HUES64 (cell line): ENCODE measurements around the gene LBX1.

Source experiments
- H3K27ac ChIP-seq: 2 replicates; pipeline ENCODE4 v1.7.0; 2013; ENCODE audit warnings: low read depth, low read length, inconsistent platforms
- H3K27me3 ChIP-seq: 2 replicates; pipeline ENCODE4 v1.6.1; 2013; ENCODE audit warnings: mild to moderate bottlenecking, low read length; ENCODE audit not compliant: insufficient read depth
- H3K36me3 ChIP-seq: 2 replicates; pipeline ENCODE4 v1.6.1; 2013; ENCODE audit warnings: mild to moderate bottlenecking, low read length; ENCODE audit not compliant: insufficient read depth
- H3K4me1 ChIP-seq: 2 replicates; pipeline ENCODE4 v1.6.1; 2013; ENCODE audit warnings: mild to moderate bottlenecking, low read length, moderate library complexity; ENCODE audit not compliant: insufficient read depth
- H3K4me3 ChIP-seq: 2 replicates; pipeline ENCODE4 v1.5.1; 2013; ENCODE audit warnings: mild to moderate bottlenecking, low read length, moderate library complexity
- H3K9ac ChIP-seq: 2 replicates; pipeline ENCODE4 v1.6.1; 2013; ENCODE audit warnings: mild to moderate bottlenecking, low read depth, low read length
- H3K9me3 ChIP-seq: 2 replicates; pipeline ENCODE4 v1.6.1; 2013; ENCODE audit warnings: low read depth, low read length; ENCODE audit not compliant: insufficient read depth
- WGBS: fragments of 150-250, 120-280 bp; methylation state at CpG from one replicate; pipeline ENCODE4 v1.1.7; 2013; ENCODE audit warnings: missing lambda C conversion rate; 5-methylcytosine and 5-hydroxymethylcytosine counted together

Gene LBX1

DNA sequence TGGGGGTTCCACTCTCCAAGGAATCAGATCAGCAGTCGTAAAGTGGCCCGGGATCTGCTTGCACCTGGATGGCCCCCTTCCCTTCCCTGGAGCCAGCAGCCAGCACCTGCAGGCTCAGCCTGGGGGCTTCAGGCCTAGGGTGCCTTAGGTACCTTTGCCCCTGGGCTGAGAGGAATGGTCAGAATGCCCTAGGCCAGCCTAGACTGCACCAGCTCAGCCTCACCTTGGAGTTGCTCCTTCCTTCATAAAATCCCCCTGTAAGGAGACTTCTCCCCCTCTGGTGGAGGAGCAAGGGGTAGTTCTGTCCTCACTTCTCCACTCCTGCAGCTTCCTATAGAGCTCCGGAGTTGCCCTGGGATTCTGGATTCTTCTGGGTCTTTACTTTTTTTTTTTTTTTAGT is 32.4 kb upstream of the LBX1 start:
- H3K27me3 ChIP-seq = peaks cover 32% of the 10 kb centered on the region
- peaks cover 40% of the 10 kb centered on the region for H3K4me1 ChIP-seq
- no peaks in the 10 kb centered on the region for H3K36me3 ChIP-seq
- H3K9me3 ChIP-seq = no peaks in the 10 kb centered on the region
- WGBS = 25% methylated on average over 2 of the region's 3 CpGs
- no peak overlapping the region for H3K4me3 ChIP-seq
- no peak overlapping the region for H3K27ac ChIP-seq
- H3K9ac ChIP-seq = no peak overlapping the region

DNA sequence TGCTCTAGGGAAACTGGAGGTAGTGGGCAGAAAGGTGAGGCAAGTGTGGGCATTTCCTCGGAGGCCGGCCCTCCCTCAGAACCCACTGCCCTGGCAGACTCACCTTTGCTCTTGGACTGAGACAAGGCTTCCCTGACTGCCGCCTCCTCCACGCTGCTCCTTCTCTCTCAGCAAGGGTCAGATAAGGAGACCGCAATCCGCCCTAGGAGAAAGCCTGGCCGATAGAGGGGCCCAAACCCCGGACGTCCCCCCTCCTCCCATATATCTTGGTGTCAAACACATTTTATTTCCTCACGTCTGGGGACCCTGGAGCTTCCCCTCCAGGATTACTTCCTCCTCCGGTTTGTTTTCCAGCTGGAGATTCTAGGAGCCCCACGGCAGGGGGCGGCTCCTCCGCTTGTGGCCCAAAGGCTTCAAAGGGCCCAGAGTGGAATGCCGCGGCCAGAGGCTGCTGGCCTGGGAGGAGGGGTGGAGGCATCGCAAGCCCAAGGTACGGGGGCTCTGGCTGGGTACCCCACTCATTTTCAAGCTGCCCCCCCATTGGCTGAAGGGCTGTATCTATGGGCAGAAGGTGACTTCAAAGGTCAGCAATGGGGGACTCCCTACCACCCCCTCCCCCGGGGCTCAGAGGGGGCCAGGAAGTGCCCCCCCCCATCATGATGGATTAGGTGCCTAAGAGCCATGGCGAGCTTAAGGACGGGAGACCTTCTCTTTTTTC is 31.7 kb upstream of the LBX1 start:
- Histone ChIP-seq H3K36me3 (no peaks in the 10 kb centered on the region), H3K27ac (no peak overlapping the region), H3K4me1 (peaks cover 35% of the 10 kb centered on the region), H3K9ac (no peak overlapping the region), H3K4me3 (peak overlapping the region; percentile 29), H3K27me3 (peaks cover 34% of the 10 kb centered on the region), H3K9me3 (no peaks in the 10 kb centered on the region)
- WGBS = 11% methylated on average over 20 of the region's 21 CpGs

DNA sequence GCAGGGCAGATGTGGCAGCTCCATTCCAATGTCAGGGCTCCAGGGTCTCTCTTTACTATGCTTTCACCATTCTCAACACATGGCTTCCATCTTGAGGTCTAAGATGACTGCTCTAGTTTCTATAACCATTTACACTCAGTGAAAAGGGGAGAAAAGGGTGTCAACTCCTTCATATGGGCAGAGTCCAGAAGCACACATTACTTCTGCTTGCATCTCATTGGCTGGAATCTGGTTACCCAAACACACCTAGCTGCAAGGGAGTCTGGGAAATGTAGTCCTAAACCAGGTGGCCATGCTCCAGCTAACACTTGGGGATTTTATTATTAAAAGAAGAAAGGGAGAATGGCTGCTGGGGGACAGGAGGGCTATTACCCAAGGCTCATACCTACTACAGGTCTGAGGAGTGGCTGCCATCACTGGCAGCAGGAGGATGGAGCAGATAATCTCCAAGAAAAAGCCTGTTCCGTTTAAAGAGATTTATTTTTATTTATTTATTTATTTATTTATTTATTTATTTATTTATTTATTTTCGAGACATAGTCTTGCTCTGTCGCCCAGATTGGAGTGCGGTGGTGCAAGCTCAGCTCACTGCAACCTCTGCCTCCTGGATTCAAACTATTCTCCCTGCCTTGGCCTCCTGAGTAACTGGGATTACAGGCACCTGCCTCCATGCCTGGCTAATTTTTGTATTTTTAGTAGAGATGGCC is 29.1 kb upstream of the LBX1 start:
- no peak overlapping the region for H3K9ac ChIP-seq
- no peak overlapping the region for H3K27ac ChIP-seq
- H3K4me1 ChIP-seq = peaks cover 39% of the 10 kb centered on the region
- no peaks in the 10 kb centered on the region for H3K36me3 ChIP-seq
- H3K27me3 ChIP-seq = peaks cover 33% of the 10 kb centered on the region
- H3K9me3 ChIP-seq = no peaks in the 10 kb centered on the region
- no peak overlapping the region for H3K4me3 ChIP-seq
- WGBS = 93% methylated on average over 3 of the region's 4 CpGs

DNA sequence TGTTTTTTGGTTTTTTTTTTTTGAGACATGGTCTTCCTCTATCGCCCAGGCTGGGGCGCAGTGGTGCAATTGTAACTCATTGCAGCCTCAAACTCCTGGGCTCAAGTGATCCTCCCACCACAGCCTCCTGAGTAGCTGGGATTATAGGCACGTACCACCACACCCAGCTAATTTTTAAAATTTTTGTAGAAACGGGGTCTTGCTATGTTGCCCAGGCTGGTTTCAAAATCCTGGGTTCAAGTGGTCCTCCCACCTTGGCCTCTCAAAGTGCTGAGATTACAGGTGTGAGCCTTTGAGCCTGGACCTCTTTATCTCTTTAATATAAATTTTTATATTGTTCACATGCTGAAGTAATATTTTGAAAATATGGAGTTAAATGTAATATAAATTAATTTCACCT is 28.2 kb upstream of the LBX1 start:
- H3K27me3 ChIP-seq = peaks cover 32% of the 10 kb centered on the region
- no peak overlapping the region for H3K27ac ChIP-seq
- H3K9me3 ChIP-seq = no peaks in the 10 kb centered on the region
- no peaks in the 10 kb centered on the region for H3K36me3 ChIP-seq
- no peak overlapping the region for H3K9ac ChIP-seq
- peaks cover 32% of the 10 kb centered on the region for H3K4me1 ChIP-seq
- H3K4me3 ChIP-seq = no peak overlapping the region
- WGBS = 96% methylated on average over 4 of the region's 4 CpGs

DNA sequence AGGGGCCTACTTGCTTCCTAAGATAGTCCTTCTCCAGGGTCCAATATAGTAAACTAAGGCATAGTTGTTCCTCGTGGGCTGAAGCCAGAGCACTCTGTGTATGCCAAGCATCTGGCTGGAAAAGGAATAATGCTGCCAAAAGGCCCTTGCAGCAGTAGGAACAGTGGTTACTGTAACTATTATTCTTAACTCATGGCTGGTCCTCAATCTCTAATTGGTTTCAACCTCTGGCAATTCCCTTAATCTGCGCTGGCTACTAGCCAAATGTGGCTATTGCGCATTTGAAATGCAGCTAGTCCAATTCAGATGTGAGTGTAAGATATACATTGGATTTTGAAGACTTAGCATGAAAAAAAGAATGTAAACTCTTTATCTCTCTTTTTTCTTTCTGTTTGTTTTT is 27.8 kb upstream of the LBX1 start:
- Histone ChIP-seq H3K27ac (no peak overlapping the region), H3K9me3 (no peaks in the 10 kb centered on the region), H3K27me3 (peaks cover 27% of the 10 kb centered on the region), H3K9ac (no peak overlapping the region), H3K4me3 (no peak overlapping the region), H3K36me3 (no peaks in the 10 kb centered on the region), H3K4me1 (peaks cover 28% of the 10 kb centered on the region)
- WGBS = 97% methylated on average over 3 of the region's 3 CpGs

DNA sequence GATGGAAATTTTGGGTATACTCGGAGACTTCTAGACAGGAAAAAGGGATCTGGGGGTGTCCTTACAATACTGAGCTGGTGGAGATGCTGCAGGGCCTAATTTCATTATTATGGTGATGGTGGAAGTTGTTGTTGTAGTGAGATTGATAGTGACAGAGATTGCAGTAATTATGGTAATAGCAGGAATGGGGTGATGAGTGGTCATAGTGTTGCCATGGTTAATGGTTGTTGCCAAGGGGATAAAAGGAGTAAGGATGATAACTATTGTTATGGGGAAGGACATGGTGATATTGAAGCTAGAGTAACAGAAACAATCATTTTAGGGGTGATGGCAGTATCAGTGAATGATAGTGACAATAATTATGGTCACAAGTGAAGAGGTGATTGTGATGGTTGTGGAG is 27.1 kb upstream of the LBX1 start:
- Histone ChIP-seq H3K9ac (no peak overlapping the region), H3K9me3 (no peaks in the 10 kb centered on the region), H3K36me3 (no peaks in the 10 kb centered on the region), H3K4me3 (no peak overlapping the region), H3K27ac (no peak overlapping the region), H3K4me1 (peaks cover 22% of the 10 kb centered on the region), H3K27me3 (peaks cover 26% of the 10 kb centered on the region)
- WGBS = 96% methylated on average over 1 of the region's 1 CpG

DNA sequence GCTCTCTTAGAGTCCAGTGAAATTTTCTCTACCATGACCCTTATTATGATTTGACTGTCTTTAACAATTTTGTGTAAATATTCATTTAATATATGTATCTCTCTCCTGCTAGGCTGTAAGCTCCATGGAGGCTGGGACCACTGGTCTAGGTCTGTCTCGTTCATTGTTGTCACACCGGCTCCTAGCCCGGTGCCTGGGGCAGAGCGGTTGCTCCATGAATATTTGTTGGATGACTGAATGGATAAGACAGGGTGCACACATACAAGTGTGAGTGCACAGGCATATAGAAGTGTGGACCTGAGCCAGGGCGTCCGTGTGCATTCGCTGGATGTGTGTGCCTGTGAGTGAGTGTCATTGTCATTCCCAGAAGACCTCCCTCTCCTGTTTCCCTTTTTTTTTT is 20.9 kb upstream of the LBX1 start:
- H3K27me3 ChIP-seq = peaks cover 54% of the 10 kb centered on the region
- 93% methylated on average over 7 of the region's 7 CpGs for WGBS
- no peak overlapping the region for H3K4me3 ChIP-seq
- H3K4me1 ChIP-seq = peaks cover 6% of the 10 kb centered on the region; the same call in 1 of the 2 replicates
- no peaks in the 10 kb centered on the region for H3K36me3 ChIP-seq
- H3K9ac ChIP-seq = no peak overlapping the region
- no peaks in the 10 kb centered on the region for H3K9me3 ChIP-seq
- H3K27ac ChIP-seq = no peak overlapping the region

DNA sequence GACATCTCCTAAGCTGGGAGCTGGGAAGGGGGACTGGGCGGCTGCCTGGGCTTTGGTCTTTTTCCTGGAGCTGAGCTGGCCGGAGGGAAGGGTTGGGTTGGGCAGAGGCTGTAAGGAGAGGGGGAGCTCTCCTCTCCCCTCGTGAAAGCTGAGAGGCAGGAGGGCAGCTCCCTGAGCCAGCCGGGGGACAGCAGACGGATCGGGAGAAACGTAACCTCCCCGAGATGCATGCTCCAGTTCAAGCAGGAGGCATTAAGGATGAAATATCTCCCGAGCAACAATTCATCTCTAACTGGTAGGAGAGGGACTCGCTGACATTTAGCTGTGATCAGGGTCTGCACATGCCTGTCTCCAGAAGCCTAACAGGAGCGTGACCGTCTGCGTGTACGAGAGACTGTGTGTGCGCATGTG is 19.9 kb upstream of the LBX1 start:
- Histone ChIP-seq H3K9ac (no peak overlapping the region), H3K27me3 (peaks cover 56% of the 10 kb centered on the region), H3K27ac (no peak overlapping the region), H3K36me3 (no peaks in the 10 kb centered on the region), H3K4me3 (no peak overlapping the region), H3K4me1 (peaks cover 6% of the 10 kb centered on the region; the same call in 1 of the 2 replicates), H3K9me3 (no peaks in the 10 kb centered on the region)
- 82% methylated on average over 15 of the region's 15 CpGs for WGBS

DNA sequence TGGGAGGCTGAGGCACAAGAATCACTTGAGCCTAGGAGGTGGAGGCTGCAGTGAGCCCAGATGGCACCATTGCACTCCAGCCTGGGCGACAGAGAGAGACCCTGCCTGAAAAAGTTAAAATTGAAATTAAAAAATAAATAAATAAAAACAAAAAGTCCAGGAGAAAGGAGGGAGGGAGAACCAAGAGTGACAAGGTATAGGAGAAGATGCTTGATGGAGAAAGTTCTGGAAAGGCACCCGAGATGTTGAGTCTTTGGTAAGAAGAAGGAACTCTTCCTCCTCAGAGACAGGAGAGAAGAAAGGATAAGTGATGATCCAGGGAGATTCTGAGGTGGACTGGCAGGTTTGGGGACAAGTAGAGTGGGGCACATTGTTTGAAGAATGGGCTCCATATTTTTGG is 17.4 kb upstream of the LBX1 start:
- Histone ChIP-seq H3K27ac (no peak overlapping the region), H3K9me3 (no peaks in the 10 kb centered on the region), H3K4me3 (no peak overlapping the region), H3K36me3 (no peaks in the 10 kb centered on the region), H3K27me3 (peaks cover 65% of the 10 kb centered on the region), H3K4me1 (no peaks in the 10 kb centered on the region), H3K9ac (no peak overlapping the region)
- 90% methylated on average over 1 of the region's 2 CpGs for WGBS

DNA sequence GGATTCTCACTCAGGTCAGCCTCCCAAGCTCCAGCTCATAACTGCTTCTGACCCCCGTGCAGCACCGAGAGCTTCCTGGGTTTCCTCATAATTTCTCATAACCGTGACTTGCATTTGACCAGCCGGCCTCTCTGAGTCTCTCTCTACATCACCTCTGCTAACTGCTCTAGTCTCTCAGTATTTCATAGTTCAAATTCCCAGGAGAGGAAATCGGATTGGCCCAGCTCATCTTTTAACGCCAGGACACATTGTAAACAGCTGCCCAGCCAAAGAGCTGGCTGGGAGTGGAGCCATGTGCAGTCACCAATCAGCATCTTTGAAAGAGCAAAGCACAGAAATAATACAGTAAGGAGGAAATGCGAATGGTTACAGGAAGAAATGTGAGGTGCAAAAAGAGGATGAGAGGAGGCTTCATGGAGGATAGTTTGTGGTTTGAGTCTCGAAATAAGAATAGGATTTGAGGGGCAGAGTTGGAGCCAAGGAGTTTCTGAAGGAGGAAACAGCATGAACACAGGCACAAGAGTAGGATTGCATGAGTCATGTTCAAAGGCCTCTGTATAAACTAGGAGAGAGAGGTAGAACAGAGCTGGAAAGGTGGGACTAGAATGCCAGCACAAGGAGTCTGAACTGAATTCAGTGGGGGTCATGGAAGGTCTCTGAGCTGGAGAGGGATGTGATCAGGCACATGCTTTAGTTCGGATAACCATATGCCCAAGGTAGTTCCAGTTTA is 15.2 kb upstream of the LBX1 start:
- 90% methylated on average over 9 of the region's 9 CpGs for WGBS
- Histone ChIP-seq H3K27ac (no peak overlapping the region), H3K9ac (no peak overlapping the region), H3K4me3 (no peak overlapping the region), H3K9me3 (no peaks in the 10 kb centered on the region), H3K36me3 (no peaks in the 10 kb centered on the region), H3K4me1 (no peaks in the 10 kb centered on the region), H3K27me3 (peaks cover 75% of the 10 kb centered on the region)
